ENCODE measurements around the gene HLA-DMB. TPM values are rescaled to one million over a fixed set of nuclear protein-coding genes. Genes with fewer than 3 reads are reported as not detected.

The HLA-DMB gene
- total RNA-seq, 2 experiments from 2014 or later: 4.6 to 6.0 TPM

DNA sequence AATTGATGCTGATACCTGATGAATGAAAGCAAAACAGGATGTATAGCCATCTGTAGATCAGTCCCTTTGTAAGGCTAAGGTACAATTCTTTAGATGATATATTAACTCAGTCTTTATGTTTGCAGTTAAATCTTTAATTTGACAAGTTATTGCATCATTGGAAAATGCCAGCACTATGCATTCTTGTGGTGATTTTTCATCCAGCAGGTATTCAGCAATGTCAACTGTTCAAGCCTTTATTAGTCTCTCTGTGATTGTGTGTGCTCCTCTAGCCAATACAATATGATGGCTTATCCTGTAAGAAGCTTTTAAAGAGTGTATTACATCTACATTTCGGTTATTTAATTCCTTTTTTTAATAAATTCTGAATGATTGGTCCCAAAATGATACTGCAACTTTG is 34.3 kb downstream of the HLA-DMB start:
- intact Hi-C loops (cut with DNase I, micrococcal nuclease): no loop called here
- Mint-ChIP-seq H3K4me1 (ENCODE audit: low read depth) (no peaks in the 10 kb centered on the region), H3K27me3 (peaks cover 10% of the 10 kb centered on the region), H3K36me3 (ENCODE audit: low read depth) (peaks cover under 1% of the 10 kb centered on the region), H3K4me3 (no peak overlapping the region), H3K9me3 (no peaks in the 10 kb centered on the region), H3K27ac (no peak overlapping the region)
- H3K36me3 ChIP-seq (ENCODE audit: insufficient read depth, low read length): no peaks in the 10 kb centered on the region
- TF ChIP-seq, protein P1, sequence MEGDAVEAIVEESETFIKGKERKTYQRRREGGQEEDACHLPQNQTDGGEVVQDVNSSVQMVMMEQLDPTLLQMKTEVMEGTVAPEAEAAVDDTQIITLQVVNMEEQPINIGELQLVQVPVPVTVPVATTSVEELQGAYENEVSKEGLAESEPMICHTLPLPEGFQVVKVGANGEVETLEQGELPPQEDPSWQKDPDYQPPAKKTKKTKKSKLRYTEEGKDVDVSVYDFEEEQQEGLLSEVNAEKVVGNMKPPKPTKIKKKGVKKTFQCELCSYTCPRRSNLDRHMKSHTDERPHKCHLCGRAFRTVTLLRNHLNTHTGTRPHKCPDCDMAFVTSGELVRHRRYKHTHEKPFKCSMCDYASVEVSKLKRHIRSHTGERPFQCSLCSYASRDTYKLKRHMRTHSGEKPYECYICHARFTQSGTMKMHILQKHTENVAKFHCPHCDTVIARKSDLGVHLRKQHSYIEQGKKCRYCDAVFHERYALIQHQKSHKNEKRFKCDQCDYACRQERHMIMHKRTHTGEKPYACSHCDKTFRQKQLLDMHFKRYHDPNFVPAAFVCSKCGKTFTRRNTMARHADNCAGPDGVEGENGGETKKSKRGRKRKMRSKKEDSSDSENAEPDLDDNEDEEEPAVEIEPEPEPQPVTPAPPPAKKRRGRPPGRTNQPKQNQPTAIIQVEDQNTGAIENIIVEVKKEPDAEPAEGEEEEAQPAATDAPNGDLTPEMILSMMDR (IDR thresholded peaks at IDR 0.05): no peak
- DNase-seq (no peak), ATAC-seq (ENCODE audit: poor library complexity) (no peak)
- no peak overlapping the region for H3K27ac ChIP-seq (ENCODE audit: low read depth in 1 of 2, low read length in 2 of 2)
- no peaks in the 10 kb centered on the region for H3K27me3 ChIP-seq (ENCODE audit: control insufficient read depth in 1 of 2, insufficient read depth in 2 of 2, low read length in 2 of 2)
- H3K4me3 ChIP-seq (ENCODE audit: low read length): no peak overlapping the region
- no peaks in the 10 kb centered on the region for H3K4me1 ChIP-seq (ENCODE audit: insufficient read depth, low read length)
- ChIA-PET POLR2A (no interaction called here), CTCF (interaction anchor here (1.5 to 1.9 kb wide), 2 partner anchors 27 to 68 kb away, joined by 3 to 4 read pairs; partner anchors contain the start of gene TAP2)
- H3K9me3 ChIP-seq (ENCODE audit: control insufficient read depth in 1 of 2, insufficient read depth in 1 of 2, low read length in 2 of 2): no peaks in the 10 kb centered on the region

DNA sequence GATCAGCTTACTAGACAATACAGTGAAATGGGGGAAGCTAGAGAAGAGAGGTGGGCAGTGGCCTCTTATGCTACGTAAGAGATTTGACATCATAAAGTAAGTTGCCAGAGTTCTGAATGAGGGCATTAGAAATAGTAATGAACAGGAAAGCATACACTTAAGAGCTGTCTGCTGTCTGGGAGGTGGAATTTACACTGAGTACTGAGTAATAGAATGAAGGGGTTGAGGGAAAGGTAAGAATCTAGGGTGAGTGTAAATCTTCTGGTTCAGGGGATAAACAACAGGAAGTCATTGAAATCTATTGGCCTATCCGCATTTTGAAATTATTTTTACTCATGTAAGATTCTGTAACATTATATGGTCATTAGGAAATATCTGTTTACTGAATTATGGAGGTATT is 35.8 kb downstream of the HLA-DMB start:
- CTCF ChIA-PET: interaction anchor here (0.8 to 0.9 kb wide), 2 partner anchors 13 to 48 kb away, joined by 3 read pairs; partner anchors contain the start of gene HLA-DMA
- H3K9me3 ChIP-seq (ENCODE audit: control insufficient read depth in 1 of 2, insufficient read depth in 1 of 2, low read length in 2 of 2): no peaks in the 10 kb centered on the region
- ATAC-seq (ENCODE audit: poor library complexity) (no peak), DNase-seq (no peak)
- Mint-ChIP-seq H3K27ac (no peak overlapping the region), H3K36me3 (ENCODE audit: low read depth) (peaks cover 5% of the 10 kb centered on the region), H3K27me3 (peaks cover 4% of the 10 kb centered on the region), H3K4me1 (ENCODE audit: low read depth) (no peaks in the 10 kb centered on the region), H3K9me3 (no peaks in the 10 kb centered on the region), H3K4me3 (no peak overlapping the region)
- H3K27ac ChIP-seq (ENCODE audit: low read depth in 1 of 2, low read length in 2 of 2): no peak overlapping the region
- no peaks in the 10 kb centered on the region for H3K27me3 ChIP-seq (ENCODE audit: control insufficient read depth in 1 of 2, insufficient read depth in 2 of 2, low read length in 2 of 2)
- H3K4me3 ChIP-seq (ENCODE audit: low read length): no peak overlapping the region
- no peaks in the 10 kb centered on the region for H3K36me3 ChIP-seq (ENCODE audit: insufficient read depth, low read length)
- intact Hi-C loops (cut with DNase I, micrococcal nuclease): no loop called here
- TF ChIP-seq, protein P1 (IDR thresholded peaks at IDR 0.05): no peak
- POLR2A ChIA-PET: interaction anchor here (1.1 kb wide), 1 partner anchor 68 kb away, joined by 4 read pairs; no protein-coding TSS in a partner anchor
- H3K4me1 ChIP-seq (ENCODE audit: insufficient read depth, low read length): no peaks in the 10 kb centered on the region

DNA sequence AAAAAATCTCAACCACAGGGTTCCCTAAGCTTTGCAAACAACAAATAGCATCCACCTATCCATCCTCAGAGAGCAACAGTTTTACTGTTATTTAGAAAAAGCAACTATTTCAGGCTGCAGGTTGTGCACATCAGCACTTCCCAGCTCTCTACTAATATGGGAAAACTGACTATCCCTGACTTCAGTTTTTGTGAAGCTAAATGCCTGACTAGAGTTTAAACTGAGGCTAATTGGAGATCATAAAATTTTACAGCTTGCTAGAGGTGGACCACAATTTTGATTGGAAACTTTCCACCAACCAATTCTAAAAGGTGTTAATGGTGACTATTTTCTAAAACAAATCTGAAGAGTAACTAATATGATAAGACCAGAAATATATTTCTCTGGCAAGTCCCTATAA is 36.9 kb downstream of the HLA-DMB start:
- H3K4me3 ChIP-seq (ENCODE audit: low read length): no peak overlapping the region
- TF ChIP-seq, protein P1 (IDR thresholded peaks at IDR 0.05): no peak
- ChIA-PET POLR2A (interaction anchor here (1.0 kb wide), 1 partner anchor 78 kb away, joined by 3 read pairs; no protein-coding TSS in a partner anchor), CTCF (interaction anchor here (0.8 to 1.2 kb wide), 3 partner anchors 14 to 49 kb away, joined by 3 to 5 read pairs (median 3); partner anchors contain the start of gene HLA-DMA)
- Mint-ChIP-seq H3K27me3 (peaks cover under 1% of the 10 kb centered on the region), H3K4me3 (no peak overlapping the region), H3K9me3 (no peaks in the 10 kb centered on the region), H3K36me3 (ENCODE audit: low read depth) (peaks cover 5% of the 10 kb centered on the region), H3K4me1 (ENCODE audit: low read depth) (no peaks in the 10 kb centered on the region), H3K27ac (no peak overlapping the region)
- H3K9me3 ChIP-seq (ENCODE audit: control insufficient read depth in 1 of 2, insufficient read depth in 1 of 2, low read length in 2 of 2): no peaks in the 10 kb centered on the region
- DNase-seq (no peak), ATAC-seq (ENCODE audit: poor library complexity) (no peak)
- no peaks in the 10 kb centered on the region for H3K36me3 ChIP-seq (ENCODE audit: insufficient read depth, low read length)
- intact Hi-C loops (cut with DNase I, micrococcal nuclease): no loop called here
- no peak overlapping the region for H3K27ac ChIP-seq (ENCODE audit: low read depth in 1 of 2, low read length in 2 of 2)
- H3K27me3 ChIP-seq (ENCODE audit: control insufficient read depth in 1 of 2, insufficient read depth in 2 of 2, low read length in 2 of 2): no peaks in the 10 kb centered on the region
- no peaks in the 10 kb centered on the region for H3K4me1 ChIP-seq (ENCODE audit: insufficient read depth, low read length)

All from CD4-positive, alpha-beta T cell (primary cell).